Lower leg skin (tissue), 3 donors: ENCODE measurements around the gene CACNA1B.

Source experiments
- POLR2A ChIP-seq, 2 donors: fragments of 450-650 bp; IDR thresholded peaks; one replicate each; pipeline ENCODE4 v1.6.1; 2016 to 2017; ENCODE audit warnings: antibody characterized with exemption in 2 of 2, mild to moderate bottlenecking in 1 of 2, moderate library complexity in 1 of 2
- TF ChIP-seq, protein P1 (sequence below), 3 donors: fragments of 450-650 bp; IDR thresholded peaks; one replicate each; pipeline ENCODE4 v1.5.1; 2016; ENCODE audit warnings: antibody characterized with exemption in 3 of 3, mild to moderate bottlenecking in 3 of 3, moderate library complexity in 2 of 3

DNA sequence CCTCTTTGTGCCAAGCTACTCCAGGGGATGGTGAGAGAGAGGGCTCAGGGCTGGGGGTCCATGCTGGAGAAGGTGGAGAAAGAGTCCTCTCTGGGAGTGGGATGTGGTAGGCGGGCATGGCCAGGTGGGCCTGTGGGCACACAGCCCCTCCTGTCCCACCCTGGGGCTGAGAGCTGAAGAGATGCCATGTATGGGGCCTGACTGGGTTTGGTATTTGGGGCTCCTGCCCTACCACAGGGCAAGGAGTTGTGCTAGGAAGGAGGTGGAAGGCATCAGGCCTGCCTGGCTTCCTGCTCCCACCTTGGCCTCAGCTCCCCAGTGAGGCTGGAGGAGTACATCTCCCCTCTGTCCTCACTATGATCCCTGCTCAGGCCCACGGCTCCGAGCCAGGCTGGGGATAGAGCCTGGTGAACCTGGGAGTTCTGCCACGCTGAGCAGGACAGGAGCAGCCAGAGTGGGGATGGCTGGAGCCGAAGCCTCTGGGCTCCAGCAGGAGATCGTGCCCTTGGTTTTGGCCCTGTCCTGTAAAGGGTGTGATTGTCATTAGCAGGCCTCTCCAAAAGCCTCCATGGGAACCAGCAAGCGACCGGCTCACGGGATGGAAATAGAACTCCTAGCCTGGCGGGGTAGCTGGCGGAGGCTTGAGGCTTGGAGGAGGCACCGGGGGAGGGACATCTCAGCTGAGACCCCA lies 75.5 kb downstream of the CACNA1B start:
- TF ChIP-seq, protein P1, sequence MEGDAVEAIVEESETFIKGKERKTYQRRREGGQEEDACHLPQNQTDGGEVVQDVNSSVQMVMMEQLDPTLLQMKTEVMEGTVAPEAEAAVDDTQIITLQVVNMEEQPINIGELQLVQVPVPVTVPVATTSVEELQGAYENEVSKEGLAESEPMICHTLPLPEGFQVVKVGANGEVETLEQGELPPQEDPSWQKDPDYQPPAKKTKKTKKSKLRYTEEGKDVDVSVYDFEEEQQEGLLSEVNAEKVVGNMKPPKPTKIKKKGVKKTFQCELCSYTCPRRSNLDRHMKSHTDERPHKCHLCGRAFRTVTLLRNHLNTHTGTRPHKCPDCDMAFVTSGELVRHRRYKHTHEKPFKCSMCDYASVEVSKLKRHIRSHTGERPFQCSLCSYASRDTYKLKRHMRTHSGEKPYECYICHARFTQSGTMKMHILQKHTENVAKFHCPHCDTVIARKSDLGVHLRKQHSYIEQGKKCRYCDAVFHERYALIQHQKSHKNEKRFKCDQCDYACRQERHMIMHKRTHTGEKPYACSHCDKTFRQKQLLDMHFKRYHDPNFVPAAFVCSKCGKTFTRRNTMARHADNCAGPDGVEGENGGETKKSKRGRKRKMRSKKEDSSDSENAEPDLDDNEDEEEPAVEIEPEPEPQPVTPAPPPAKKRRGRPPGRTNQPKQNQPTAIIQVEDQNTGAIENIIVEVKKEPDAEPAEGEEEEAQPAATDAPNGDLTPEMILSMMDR (IDR thresholded peaks at IDR 0.05), result no peak
- no peak for TF ChIP-seq POLR2A (IDR thresholded peaks at IDR 0.05)
